Activated CD8-positive, alpha-beta memory T cell treated with anti-CD3 and anti-CD28 coated beads, Interleukin-2, amount 50 U/mL, for 4 hours (primary cell): Measurements from ENCODE around the gene TMEM244.
"Not testable (repeated sequence)": the region's sequence is repeated elsewhere in the genome, so short reads cannot be mapped to it uniquely, and the experiment has no call there.

Source experiments
- DNase-seq: peaks from one replicate; pipeline ENCODE4 v3.0.0-alpha.2; 2020

TMEM244 gene

GRCh38 chr6:129802920-129803319 is 58.2 kb downstream of the TMEM244 start:
- DNase-seq: not testable (repeated sequence)

- DNase-seq: no peak
These were observed 59.2 kb downstream of the TMEM244 start for GRCh38 chr6:129801909-129802308.

- no peak for DNase-seq
These were observed 65.9 kb downstream of the TMEM244 start for GRCh38 chr6:129795261-129795660.

- DNase-seq: no peak
These were observed 67.7 kb downstream of the TMEM244 start for GRCh38 chr6:129793447-129793846.

- DNase-seq: no peak
These were observed 69.1 kb downstream of the TMEM244 start for GRCh38 chr6:129792049-129792448.

GRCh38 chr6:129790785-129791184 is 70.3 kb downstream of the TMEM244 start:
- DNase-seq: no peak

- no peak for DNase-seq
These were observed 71.1 kb downstream of the TMEM244 start for GRCh38 chr6:129789974-129790373.

- no peak for DNase-seq
These were observed 73.3 kb downstream of the TMEM244 start for GRCh38 chr6:129787816-129788215.

- DNase-seq: no peak
These were observed 74.6 kb downstream of the TMEM244 start for GRCh38 chr6:129786548-129786947.

- no peak for DNase-seq
These were observed 75.4 kb downstream of the TMEM244 start for GRCh38 chr6:129785756-129786135.

- no peak for DNase-seq
These were observed 75.9 kb downstream of the TMEM244 start for GRCh38 chr6:129785047-129785755.
